HG03571 (cell line): ENCODE data around the gene PCDH9.

Experiments used
- ATAC-seq: cut with Tn5 transposase; IDR thresholded peaks from one replicate; pipeline ENCODE4 v1.9.1; 2021; ENCODE audit not compliant: unreplicated experiment

PCDH9 gene

GRCh38 chr13:67226696-67227095 is 3.4 kb downstream of the PCDH9 start:
- no peak for ATAC-seq

- no peak for ATAC-seq
Measured at GRCh38 chr13:67225252-67226159, 4.6 kb downstream of the PCDH9 start.

- ATAC-seq: peak; percentile 63
Measured at GRCh38 chr13:67224148-67224846, 5.8 kb downstream of the PCDH9 start.

GRCh38 chr13:67223742-67224141 is 6.4 kb downstream of the PCDH9 start:
- no peak for ATAC-seq

- ATAC-seq: no peak
Measured at GRCh38 chr13:67223024-67223423, 7.1 kb downstream of the PCDH9 start.

- ATAC-seq: no peak
Measured at GRCh38 chr13:67221630-67222226, 8.4 kb downstream of the PCDH9 start.

- ATAC-seq: no peak
Measured at GRCh38 chr13:67219113-67219512, 11.0 kb downstream of the PCDH9 start.

GRCh38 chr13:67217880-67218279 is 12.3 kb downstream of the PCDH9 start:
- ATAC-seq: no peak

- no peak for ATAC-seq
Measured at GRCh38 chr13:67216864-67217263, 13.3 kb downstream of the PCDH9 start.

GRCh38 chr13:67210208-67210607 is 19.9 kb downstream of the PCDH9 start:
- no peak for ATAC-seq

- no peak for ATAC-seq
Measured at GRCh38 chr13:67208552-67208951, 21.6 kb downstream of the PCDH9 start.

- ATAC-seq: no peak
Measured at GRCh38 chr13:67204764-67205163, 25.4 kb downstream of the PCDH9 start.

GRCh38 chr13:67200605-67201004 is 29.5 kb downstream of the PCDH9 start:
- ATAC-seq: no peak

- no peak for ATAC-seq
Measured at GRCh38 chr13:67200183-67200582, 30.0 kb downstream of the PCDH9 start.

GRCh38 chr13:67197704-67198103 is 32.4 kb downstream of the PCDH9 start:
- ATAC-seq: no peak

- no peak for ATAC-seq
Measured at GRCh38 chr13:67193979-67194378, 36.2 kb downstream of the PCDH9 start.

- ATAC-seq: no peak
Measured at GRCh38 chr13:67192751-67193150, 37.4 kb downstream of the PCDH9 start.

- ATAC-seq: no peak
Measured at GRCh38 chr13:67186995-67187569, 43.1 kb downstream of the PCDH9 start.

GRCh38 chr13:67184247-67184646 is 45.9 kb downstream of the PCDH9 start:
- ATAC-seq: no peak

- no peak for ATAC-seq
Measured at GRCh38 chr13:67183151-67183550, 47.0 kb downstream of the PCDH9 start.

GRCh38 chr13:67175836-67176459 is 54.2 kb downstream of the PCDH9 start:
- no peak for ATAC-seq
